Lower lobe of right lung (tissue), 2 donors: Measurements from ENCODE around the gene LAMA4. TPM values are rescaled to one million over a fixed set of nuclear protein-coding genes. Genes with fewer than 3 reads are reported as not detected.

Experiments
- ATAC-seq, 2 donors: fragments of 200-7000 bp; cut with Tn5 transposase; one replicate each; pipeline ENCODE4 v1.9.1; 2020 to 2022; ENCODE audit warnings: mild to moderate bottlenecking in 2 of 2, moderate library complexity in 2 of 2
- DNase-seq: peaks from one replicate; pipeline ENCODE4 v3.0.0-alpha.2; 2020
- H3K27ac ChIP-seq: fragments of 200-600 bp; one replicate; pipeline ENCODE4 v1.8.0; 2022
- H3K27me3 ChIP-seq: fragments of 200-600 bp; one replicate; pipeline ENCODE4 v1.8.0; 2022; ENCODE audit warnings: low read depth
- H3K36me3 ChIP-seq: fragments of 200-600 bp; one replicate; pipeline ENCODE4 v1.8.0; 2022; ENCODE audit warnings: mild to moderate bottlenecking
- H3K4me1 ChIP-seq: fragments of 200-600 bp; one replicate; pipeline ENCODE4 v1.8.0; 2022
- H3K4me3 ChIP-seq: fragments of 200-600 bp; one replicate; pipeline ENCODE4 v1.8.0; 2022; ENCODE audit warnings: mild to moderate bottlenecking
- H3K9me3 ChIP-seq: fragments of 200-600 bp; one replicate; pipeline ENCODE4 v1.8.0; 2022
- CTCF ChIP-seq: fragments of 200-600 bp; IDR thresholded peaks from one replicate; pipeline ENCODE4 v1.8.0; 2022; ENCODE audit warnings: antibody characterized with exemption, mild to moderate bottlenecking
- intact Hi-C: fragments of 100-400 bp; cut with DNase I; formaldehyde crosslinking; loops from one replicate; pipeline ENCODE4 v1.11.0; 2022
- total RNA-seq: library from RNA; stranded (reverse); fragmentation: NEBNext Ultra II Directional; extraction: Animal tissue kit (Norgen Biotek cat#: 25700); gene quantifications from one replicate; pipeline ENCODE4 v1.2.1, GENCODE V29; 2021
- donor health status: DM: no; HTN: yes; CAD: no; lungs with severe emphysema.

The LAMA4 gene
- total RNA-seq, 1 donor from 2014 or later: 91.2 TPM

- no peak overlapping the region for H3K27ac ChIP-seq
- no peak overlapping the region for H3K4me3 ChIP-seq
- no peak for TF ChIP-seq CTCF
- DNase-seq (no peak), ATAC-seq (peak in 1 of 2 donors; percentile 48)
- no peaks in the 10 kb centered on the region for H3K4me1 ChIP-seq
- no peaks in the 10 kb centered on the region for H3K27me3 ChIP-seq
- intact Hi-C loops: no loop called here
- H3K36me3 ChIP-seq: no peaks in the 10 kb centered on the region
- H3K9me3 ChIP-seq: no peaks in the 10 kb centered on the region
These were observed 43.8 kb upstream of the LAMA4 start for GRCh38 chr6:112298021-112298745.

GRCh38 chr6:112296694-112297093, 42.3 kb upstream of the LAMA4 start:
- Histone ChIP-seq H3K9me3 (no peaks in the 10 kb centered on the region), H3K27me3 (no peaks in the 10 kb centered on the region), H3K27ac (no peak overlapping the region), H3K4me1 (no peaks in the 10 kb centered on the region), H3K36me3 (no peaks in the 10 kb centered on the region), H3K4me3 (no peak overlapping the region)
- DNase-seq (no peak), ATAC-seq (no peak)
- intact Hi-C loops: no loop called here
- TF ChIP-seq CTCF: no peak

GRCh38 chr6:112296122-112296521, 41.8 kb upstream of the LAMA4 start:
- Histone ChIP-seq H3K36me3 (no peaks in the 10 kb centered on the region), H3K27me3 (no peaks in the 10 kb centered on the region), H3K4me1 (no peaks in the 10 kb centered on the region), H3K4me3 (no peak overlapping the region), H3K27ac (no peak overlapping the region), H3K9me3 (no peaks in the 10 kb centered on the region)
- peak; percentile 23 for TF ChIP-seq CTCF
- ATAC-seq (no peak), DNase-seq (no peak)
- intact Hi-C loops: no loop called here

- no peak overlapping the region for H3K4me3 ChIP-seq
- ATAC-seq (no peak), DNase-seq (no peak)
- H3K27ac ChIP-seq: no peak overlapping the region
- no peaks in the 10 kb centered on the region for H3K9me3 ChIP-seq
- H3K36me3 ChIP-seq: no peaks in the 10 kb centered on the region
- no peaks in the 10 kb centered on the region for H3K27me3 ChIP-seq
- TF ChIP-seq CTCF: no peak
- H3K4me1 ChIP-seq: peaks cover 11% of the 10 kb centered on the region
- intact Hi-C loops: no loop called here
These were observed 36.9 kb upstream of the LAMA4 start for GRCh38 chr6:112291161-112291762.

GRCh38 chr6:112289038-112289566, 34.7 kb upstream of the LAMA4 start:
- DNase-seq: peak; percentile 40

More at GRCh38 chr6:112289038-112289566, 34.7 kb upstream of the LAMA4 start:
- no peaks in the 10 kb centered on the region for H3K9me3 ChIP-seq
- intact Hi-C loops: no loop called here
- peaks cover 11% of the 10 kb centered on the region for H3K4me1 ChIP-seq
- H3K4me3 ChIP-seq: no peak overlapping the region
- TF ChIP-seq CTCF: no peak
- H3K36me3 ChIP-seq: no peaks in the 10 kb centered on the region
- no peaks in the 10 kb centered on the region for H3K27me3 ChIP-seq
- peak; percentile 36 to 67 for ATAC-seq
- H3K27ac ChIP-seq: peak overlapping the region; percentile 37
